ENCODE measurements around the gene HMGN2. TPM values are rescaled to one million over a fixed set of nuclear protein-coding genes. Genes with fewer than 3 reads are reported as not detected.
"Not testable (repeated sequence)": the region's sequence is repeated elsewhere in the genome, so short reads cannot be mapped to it uniquely, and the experiment has no call there.

HMGN2 gene
- total RNA-seq, 1 experiment from 2014 or later = 662 TPM

DNA sequence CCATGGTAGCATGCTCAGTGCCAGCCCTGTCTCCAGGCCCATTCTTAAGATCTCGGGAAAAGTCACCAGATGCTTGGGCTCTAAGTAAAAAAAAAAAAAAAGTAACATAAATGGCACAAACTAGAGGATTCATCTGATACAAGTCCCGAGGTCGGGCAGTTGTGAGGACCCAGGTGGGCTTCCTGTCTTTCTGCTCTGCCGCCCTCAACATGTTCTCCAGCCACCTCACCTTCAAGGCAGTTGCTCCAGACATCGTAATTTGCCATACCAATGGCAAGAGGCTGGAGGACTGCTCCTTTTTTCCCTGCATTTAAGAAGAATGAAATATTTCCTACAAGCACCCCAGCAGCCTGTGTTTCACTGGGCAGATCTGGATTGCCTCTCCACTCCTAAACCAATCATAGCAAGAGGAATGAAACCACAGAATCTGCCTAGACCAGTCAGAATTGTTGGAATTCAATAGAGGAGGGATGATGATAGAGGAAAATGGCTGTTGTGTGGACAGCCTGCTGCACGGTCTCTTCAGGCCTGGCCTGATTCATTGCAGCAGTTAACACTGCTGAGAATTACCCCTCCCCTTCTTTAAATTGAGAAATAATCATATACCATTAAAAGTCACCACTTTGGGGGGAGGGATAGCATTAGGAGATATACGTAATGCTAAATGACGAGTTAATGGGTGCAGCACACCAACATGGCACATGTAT is 5.4 kb downstream of the HMGN2 start:
- no peak for DNase-seq (ENCODE audit: low read depth)

- no peak for DNase-seq (ENCODE audit: low read depth)
These were observed 5.9 kb downstream of the HMGN2 start for GRCh38 chr1:26478159-26478558.

DNA sequence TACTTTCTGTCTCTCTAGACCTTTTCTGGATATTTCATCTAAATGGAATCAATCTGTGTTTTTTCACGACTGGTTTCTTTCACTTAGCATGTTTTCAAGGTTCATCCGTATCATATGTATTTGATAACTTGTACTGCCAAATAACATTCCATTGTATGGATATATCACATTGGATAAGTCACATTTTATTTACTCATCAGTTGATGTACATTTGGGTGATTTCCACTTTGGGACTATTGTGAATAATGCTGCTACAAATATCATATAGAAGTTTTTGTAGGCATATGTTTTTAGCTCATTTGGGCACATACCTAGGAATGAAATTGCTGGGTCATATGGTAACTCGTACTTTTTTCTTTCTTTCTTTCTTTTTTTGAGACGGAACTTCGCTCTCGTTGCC is 6.7 kb downstream of the HMGN2 start:
- DNase-seq (ENCODE audit: low read depth) = no peak

- no peak for DNase-seq (ENCODE audit: low read depth)
These were observed 10.7 kb downstream of the HMGN2 start for GRCh38 chr1:26482921-26483320.

DNA sequence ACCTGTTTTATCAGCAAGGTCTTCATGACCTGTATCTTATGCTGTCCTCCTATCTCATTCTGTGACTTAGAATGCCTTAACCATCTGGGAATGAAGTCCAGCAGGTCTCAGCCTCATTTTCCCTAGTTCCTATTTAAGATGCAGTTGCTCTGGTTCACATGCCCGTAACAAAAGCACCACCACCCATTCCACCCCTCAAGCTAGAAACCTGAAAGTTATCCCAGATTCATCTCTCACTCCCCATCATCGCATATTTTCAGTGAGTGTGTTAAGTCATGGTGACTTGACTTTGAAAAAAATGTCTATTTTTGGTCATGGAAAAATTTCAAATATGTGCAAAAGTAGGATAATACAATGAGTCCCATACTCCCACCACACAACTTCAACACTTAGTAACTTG is 11.7 kb downstream of the HMGN2 start:
- DNase-seq (ENCODE audit: low read depth) = no peak

DNA sequence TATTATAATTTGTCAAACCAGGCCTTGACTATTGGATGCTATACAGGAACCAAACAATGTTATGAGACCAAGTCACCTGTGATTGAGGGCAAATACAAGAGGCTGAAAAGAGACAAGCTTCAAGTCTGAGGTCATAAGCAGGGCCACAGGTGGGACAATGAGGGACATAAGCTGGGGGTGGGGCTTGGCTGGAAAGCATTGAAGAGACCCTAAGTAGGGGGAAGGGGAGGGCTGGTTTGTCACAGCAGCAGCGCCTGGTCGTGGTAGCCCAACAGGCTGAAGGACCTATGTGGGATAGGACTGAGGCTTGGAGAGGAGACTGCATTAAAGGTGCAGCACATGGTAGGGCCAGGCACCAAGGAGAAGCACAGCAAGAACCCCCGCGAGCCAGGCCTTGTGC is 17.9 kb downstream of the HMGN2 start:
- no peak for DNase-seq (ENCODE audit: low read depth)

DNA sequence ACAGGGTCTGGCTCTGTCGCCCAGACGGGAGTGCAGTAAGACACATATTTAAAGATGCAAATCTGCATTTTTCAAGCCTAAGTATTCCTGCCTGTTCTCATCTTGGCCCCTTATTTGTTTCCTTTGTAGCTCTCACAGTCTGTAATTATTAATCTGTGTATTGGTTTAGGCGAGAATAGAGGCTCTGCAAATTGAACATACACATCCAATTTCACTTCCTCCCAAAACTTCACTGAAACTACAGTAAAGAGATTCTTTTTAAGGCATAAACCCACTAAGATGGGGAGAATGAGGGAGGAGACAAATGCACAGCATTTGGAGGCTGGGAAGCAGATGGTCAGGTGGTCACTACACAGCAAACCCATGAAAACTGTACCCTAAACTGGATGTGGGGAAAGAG is 21.0 kb downstream of the HMGN2 start:
- no peak for DNase-seq (ENCODE audit: low read depth)

DNA sequence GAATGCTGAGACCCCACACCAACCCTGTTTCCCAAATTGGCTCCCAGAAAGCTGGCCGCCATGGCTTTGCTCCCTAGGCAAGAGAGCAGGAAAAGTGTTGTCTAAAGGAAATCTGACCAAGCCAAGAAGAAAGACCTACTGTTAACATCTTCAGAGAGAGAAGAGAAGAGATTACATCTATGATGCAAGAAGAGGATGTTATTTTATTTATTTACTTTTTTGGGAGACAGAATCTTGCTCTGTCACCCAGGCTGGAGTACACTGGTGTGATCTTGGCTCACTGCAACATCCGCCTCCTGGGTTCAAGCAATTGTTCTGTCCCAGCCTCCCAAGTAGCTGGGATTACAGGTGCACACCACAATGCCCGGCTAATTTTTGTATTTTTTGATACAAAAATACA is 21.7 kb downstream of the HMGN2 start:
- no peak for DNase-seq (ENCODE audit: low read depth)

DNA sequence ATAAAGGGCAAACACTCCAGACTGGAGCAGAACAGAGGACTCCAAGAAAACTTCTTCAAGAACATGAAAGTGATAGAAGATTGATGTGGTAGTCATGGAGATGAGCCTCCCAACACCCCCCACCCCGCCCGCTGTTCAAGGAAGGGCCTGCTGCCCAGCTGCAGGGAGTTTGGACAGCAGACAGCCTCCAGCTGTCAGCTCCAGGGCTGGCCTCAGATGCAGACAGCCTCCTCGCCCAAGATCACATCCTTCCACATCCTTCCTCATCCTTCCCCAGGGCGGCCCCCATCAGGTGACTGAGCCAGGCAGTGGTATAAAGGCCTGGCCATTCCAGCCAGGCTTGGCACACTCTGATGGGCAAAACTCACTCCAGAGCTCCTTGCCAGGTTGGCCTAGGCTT is 24.6 kb downstream of the HMGN2 start:
- no peak for DNase-seq (ENCODE audit: low read depth)

- DNase-seq (ENCODE audit: low read depth) = no peak
These were observed 26.7 kb downstream of the HMGN2 start for GRCh38 chr1:26498894-26499293.

DNA sequence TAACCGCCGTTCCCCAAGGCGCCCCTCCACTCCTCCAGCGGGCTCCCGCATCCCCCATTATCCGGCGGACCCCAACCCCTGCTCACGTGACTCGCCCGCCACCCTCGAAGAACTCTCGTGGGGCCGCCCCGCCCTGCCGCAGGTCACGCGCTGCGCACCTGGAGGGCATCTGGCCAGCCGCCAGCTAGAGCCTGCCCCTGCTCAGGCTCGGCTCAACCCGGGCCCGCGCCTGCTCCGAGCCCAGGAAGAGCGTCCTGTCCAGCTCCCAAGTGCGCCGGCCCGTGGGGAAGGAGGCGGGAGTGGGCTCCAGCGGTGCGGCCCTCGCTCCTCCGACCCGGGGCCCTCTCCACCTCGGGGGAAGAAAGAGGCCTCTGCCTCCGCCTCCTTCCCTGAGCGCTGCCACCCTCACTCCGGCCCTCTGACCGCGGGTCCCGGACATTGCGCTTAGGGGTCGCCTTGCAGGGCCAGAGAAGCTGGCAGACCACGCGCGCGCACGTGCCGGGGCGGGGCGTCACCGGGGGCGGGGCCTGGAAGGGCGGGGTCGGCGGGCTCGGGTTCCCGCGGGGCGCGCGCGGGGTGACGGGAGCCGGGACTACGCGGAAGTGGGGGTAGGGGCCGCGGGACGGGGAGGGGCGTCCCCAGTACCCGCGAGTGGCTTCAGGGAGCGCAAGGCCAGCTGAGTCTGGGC is 28.4 kb downstream of the HMGN2 start:
- peak; percentile 91 for DNase-seq (ENCODE audit: low read depth)

- not testable (repeated sequence) for DNase-seq (ENCODE audit: low read depth)
These were observed 38.5 kb downstream of the HMGN2 start for GRCh38 chr1:26510711-26511110.

GRCh38 chr1:26515836-26516235 is 43.6 kb downstream of the HMGN2 start:
- DNase-seq (ENCODE audit: low read depth) = not testable (repeated sequence)

- DNase-seq (ENCODE audit: low read depth) = no peak
These were observed 44.9 kb downstream of the HMGN2 start for GRCh38 chr1:26516987-26517765.

DNA sequence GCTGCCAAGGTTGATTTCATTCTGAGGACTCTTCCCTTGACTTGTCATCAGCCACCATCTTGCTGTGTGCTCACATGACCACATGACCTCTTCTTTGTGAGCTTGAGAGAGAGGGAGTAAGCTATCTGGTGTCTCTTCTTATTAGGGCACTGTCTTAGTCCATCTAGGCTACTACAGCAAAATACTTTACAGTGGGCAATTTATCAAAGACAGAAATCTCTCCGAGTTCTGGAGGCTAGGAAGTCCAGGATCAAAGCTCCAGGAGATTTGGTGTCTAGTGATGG is 45.5 kb downstream of the HMGN2 start:
- no peak for DNase-seq (ENCODE audit: low read depth)

- DNase-seq (ENCODE audit: low read depth) = no peak
These were observed 46.1 kb downstream of the HMGN2 start for GRCh38 chr1:26518355-26518754.

DNA sequence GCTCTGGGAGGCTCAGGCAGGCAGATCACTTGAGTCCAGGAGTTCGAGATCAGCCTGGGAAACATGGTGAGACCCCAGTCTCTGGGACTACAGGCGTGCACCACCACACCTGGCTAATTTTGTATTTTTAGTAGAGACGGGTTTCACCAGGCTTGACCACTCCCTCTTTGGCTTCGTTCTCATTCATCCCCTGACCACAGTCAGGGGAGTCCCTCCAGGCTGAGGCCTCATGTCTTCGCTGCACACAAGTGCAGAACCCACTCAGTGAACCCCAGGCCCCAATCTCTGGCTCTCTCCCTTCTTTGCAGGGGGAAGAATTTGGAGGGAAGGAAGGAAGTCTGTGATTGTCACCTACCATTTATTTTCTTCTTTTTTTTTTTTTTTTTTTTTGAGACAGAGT is 48.1 kb downstream of the HMGN2 start:
- DNase-seq (ENCODE audit: low read depth) = no peak

DNA sequence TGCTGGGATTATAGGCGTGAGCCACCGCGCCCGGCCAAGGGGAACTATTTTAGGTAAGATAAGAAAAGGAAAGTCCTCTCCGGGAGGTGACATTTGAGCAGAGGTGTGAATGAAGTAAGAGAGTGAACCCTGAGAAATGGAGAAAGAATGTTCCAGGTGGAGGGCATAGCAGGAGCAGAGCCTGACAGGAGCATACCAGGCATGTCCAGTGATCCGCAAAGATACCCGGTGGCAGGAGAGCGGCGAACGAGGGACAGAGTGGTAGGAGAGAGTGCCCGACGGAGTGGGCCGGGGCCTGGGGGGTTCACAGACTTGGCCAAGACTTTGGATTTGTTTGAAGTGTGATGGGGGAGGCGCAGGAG is 49.4 kb downstream of the HMGN2 start:
- no peak for DNase-seq (ENCODE audit: low read depth)

GRCh38 chr1:26522073-26522472 is 49.8 kb downstream of the HMGN2 start:
- DNase-seq (ENCODE audit: low read depth) = no peak

DNA sequence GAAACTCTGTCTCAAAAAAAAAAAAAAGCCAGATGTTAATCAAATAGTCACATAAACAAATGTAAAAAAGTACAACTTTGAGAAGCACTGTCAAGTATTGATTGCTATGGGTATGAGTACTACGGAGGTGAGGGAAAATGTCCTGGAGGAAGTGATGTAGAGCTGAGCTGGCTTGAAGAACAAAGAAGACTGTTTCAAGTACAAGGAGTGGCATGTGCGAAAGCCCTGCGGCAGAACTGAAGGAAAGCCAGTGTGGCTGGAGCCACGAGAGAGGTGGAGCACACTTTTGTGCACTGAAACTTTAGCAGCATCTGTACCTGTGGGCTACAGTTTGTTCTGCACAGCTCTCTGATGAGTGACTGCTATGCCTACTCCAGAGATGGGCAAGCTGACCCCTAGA is 51.9 kb downstream of the HMGN2 start:
- no peak for DNase-seq (ENCODE audit: low read depth)

All from Daoy (cell line).